Stimulated activated CD8-positive, alpha-beta memory T cell treated with anti-CD3 and anti-CD28 coated beads, Interleukin-7, amount 100 ng/mL, for 1 hour (primary cell): ENCODE results near the gene DYDC1.
"Not testable (repeated sequence)": the region's sequence is repeated elsewhere in the genome, so short reads cannot be mapped to it uniquely, and the experiment has no call there.

Source experiments
- DNase-seq, 2 donors: peaks; one replicate each; pipeline ENCODE4 v3.0.0-alpha.2; 2020; ENCODE audit warnings: low read depth in 2 of 2

DYDC1 gene

DNA sequence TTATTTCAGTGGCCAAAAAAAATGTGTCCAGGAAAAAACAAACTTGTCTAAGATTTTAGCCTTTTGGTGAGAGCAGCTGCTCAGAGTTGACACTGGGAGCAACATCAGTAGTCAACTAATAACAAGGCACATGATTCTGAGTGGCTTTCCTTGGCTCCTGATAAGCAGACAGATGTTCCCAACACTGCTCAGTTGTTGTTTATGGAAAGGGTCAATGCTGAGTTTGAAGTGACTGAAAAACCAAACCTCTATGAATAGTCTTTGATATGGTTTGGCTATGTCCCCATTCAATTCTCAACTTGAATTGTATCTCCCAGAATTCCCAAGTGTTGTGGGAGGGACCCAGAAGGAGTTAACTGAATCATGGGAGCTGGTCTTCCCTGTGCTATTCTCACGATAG lies 12.3 kb downstream of the DYDC1 start:
- no peak for DNase-seq

DNA sequence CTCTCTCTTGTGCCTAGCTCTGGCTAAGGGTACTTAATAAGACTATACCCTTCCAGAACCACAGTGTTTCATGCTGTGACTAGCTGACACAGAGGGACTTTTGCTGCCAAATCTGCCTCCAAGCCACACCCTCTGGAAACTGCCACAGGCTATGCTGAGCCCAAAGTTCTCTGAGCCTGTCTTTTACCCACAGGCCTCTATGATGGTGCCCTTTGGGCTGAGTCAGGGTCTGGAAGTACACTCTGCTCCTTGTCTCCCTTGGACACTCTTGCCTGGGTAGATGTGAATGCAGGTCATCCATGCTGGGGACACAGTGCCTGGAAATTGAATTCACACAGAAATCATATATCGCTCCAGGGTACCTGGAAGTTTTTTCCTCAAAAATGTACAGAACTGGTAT lies 22.6 kb downstream of the DYDC1 start:
- DNase-seq, result no peak

DNA sequence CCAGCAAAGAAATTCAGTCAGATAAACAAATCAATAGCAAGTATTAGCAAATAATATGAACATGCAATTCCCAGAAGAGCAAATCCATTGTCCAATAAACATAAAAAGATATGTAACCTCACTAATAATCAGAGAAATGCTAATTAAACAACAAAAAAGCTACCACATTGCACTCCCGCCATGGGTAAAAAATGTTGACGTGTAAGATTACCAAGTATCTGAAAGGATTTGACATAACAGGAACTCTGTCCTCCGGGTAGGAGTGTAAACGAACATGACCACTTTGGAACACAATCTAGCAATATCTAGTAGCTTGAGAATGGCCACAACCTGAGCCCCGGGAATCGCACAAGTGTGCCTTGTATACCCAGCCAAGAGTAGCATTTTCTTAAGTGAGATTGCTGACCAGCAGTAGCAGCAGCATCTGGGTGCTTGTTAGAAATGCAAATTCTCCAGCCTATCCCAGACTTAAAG lies 31.6 kb downstream of the DYDC1 start:
- no peak for DNase-seq

DNA sequence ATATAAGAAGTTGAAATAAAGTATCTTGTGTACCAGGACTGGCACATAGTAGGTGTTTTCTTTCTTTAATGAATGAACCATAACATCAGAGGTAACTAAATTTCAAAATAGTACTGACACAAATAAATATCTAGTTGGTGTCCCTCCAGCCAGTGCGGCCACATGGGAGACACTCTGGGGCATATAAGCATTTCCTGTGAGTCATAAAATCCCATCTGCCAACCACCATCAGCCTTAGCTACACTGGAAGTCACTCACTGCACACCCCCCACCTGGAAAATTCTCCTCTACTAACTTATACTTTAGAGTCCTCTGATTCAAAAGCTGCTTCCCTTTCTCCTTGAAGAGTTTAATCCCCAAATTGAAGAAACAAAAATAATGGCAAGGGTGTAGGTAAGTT lies 32.5 kb downstream of the DYDC1 start:
- no peak for DNase-seq

DNA sequence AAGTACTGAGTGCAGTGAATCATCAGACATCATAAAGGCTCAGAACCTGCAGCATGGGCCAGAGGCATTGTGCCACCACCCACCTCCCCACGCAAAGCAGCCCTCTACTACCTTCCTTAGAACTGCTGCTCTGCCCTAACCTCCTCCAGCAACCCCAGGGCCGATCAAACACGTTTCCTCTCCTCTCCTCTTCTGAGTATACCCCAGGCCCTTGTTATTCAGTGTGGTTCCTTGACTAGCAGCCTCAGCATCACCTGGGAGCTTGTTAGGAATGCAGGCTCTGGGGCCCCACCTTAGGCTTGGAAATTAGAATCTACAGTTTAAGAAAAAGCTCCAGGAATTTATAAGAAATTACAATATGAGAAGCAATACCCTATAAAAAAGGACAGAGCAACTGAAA lies 33.2 kb downstream of the DYDC1 start:
- no peak for DNase-seq

DNA sequence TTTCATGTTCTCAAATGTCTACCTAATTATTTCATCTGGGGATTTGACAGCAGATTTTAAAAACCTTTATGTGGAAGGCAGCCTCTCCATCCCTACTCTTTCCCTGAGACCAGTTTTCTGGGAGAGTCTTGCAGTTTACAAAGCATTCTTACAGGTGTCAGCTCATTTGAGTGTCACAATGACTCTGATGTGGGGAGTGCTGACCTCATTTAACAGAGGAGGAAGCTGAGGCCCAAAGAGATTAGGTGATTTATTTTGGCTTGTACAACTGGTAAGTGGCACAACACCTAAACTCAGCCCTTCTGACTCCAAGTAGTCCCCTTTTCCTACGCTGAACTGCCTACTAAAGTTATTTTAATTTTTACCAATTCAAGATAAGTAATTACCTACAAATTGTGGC lies 33.8 kb downstream of the DYDC1 start:
- DNase-seq, result no peak

DNA sequence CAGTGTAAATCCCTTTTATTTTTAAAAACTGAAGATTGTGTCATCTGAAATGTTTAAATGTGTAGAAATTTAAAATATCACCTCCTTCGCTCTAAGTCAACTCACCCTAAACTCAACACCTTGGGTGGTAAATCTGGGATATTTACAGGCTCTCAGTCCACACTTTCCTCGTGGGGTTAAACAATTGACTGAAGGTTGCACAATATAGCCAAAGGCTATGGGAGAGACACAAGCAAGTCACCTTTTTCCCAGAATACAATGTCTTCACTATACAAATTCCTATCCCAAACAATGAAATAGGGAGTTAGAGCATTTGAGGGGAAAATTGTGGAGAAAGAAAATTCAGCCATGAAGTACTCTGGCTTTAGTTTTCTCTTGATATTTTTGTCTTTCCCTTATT lies 34.4 kb downstream of the DYDC1 start:
- DNase-seq, result no peak

DNA sequence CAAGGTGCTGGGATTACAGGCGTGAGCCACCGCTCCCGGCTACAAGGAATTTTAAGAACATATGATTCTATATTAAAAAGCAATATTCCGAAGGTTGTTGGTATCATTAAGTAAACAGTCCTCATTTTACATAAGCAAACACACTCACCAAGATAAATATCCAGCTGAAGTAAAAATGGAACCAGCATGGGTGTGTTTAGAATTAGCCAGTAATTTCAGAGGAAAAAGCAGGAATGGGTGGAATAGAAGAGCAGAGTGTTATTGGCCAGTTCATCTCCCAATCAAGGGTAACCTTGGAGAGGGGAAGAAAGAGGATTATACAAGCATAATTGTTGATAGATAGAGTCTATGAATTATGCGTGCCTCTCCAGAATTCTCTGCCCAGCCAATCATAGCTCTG lies 35.4 kb downstream of the DYDC1 start:
- no peak for DNase-seq

DNA sequence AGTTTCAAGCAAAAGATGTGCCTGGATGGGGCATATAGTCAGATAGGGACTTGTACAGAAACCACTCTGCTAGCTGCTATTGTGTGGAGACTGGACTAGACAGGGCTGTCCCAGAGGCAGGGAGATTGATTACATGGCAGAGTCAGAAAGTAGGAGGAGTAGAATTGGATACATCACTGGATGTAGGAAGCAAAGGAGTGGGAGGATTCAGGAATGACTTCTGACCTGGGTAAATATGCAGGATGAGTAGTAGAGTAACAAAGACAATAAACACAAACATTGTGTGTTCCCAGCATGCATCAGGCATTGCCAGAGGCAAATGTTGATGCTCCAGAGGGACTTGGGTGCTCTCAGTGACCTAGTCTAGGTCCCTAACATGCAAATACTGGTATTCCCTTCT lies 36.2 kb downstream of the DYDC1 start:
- DNase-seq, result no peak

DNA sequence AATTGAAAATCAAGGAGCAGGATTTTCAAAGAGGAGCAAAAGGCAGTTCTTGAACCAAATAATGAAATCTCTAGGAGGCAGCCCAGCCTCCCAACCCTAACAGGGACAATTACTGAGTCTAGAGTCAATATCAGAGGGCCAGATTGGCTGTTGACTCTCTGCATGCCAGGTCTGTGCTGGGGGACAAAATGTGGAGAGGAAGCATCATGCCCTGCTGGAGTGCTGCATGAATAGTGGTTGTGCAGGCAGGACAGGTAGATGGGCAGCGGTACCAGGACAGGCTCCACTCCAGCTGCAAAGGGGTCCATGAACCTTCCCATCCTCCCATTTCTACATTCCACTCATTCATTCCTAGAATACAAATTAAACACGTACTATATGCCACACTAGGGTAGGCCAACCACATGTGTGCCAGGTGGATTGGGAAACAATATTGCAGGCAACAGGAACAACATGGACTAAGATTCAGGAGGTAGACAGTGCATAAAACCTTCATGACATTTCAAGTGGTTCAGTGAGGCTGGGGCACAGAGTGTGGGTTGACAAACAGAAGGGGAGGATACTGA lies 36.7 kb downstream of the DYDC1 start:
- no peak for DNase-seq

DNA sequence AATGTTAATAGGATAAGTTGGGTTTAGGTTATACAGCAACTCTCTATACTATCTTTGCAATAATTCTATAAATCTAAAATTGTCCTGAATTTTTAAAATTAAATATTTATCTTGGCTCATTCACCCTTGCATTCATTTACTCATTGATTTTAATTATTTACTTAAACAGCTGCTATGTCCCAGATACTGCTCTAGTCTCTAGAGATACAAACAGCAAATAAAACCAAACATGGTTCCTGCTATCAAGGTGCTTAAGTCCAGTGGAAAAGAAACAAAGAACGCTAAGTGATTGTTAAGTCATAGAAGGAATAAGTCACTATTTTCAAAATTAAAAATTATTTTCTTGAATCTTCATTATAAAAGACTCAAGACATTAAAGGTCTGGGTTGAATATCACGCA lies 37.2 kb downstream of the DYDC1 start:
- no peak for DNase-seq

DNA sequence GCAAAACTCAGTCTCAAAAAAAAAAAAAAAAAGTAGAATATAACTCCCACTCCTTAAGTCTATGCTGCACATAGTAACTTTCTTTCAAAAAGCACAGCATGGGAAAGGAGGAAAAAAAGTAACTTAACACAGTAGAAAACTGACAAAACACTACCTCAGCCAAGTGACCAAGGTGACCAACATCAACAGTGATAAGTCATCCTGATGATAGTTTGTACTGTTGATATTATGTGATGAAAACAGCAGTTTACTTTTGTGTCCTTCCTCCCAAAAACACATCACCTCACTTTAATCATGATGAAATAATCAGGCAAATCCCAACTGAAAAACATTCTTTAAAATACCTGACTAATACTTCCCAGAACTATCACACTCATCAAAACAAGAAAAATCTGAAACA lies 37.8 kb downstream of the DYDC1 start:
- no peak for DNase-seq

DNA sequence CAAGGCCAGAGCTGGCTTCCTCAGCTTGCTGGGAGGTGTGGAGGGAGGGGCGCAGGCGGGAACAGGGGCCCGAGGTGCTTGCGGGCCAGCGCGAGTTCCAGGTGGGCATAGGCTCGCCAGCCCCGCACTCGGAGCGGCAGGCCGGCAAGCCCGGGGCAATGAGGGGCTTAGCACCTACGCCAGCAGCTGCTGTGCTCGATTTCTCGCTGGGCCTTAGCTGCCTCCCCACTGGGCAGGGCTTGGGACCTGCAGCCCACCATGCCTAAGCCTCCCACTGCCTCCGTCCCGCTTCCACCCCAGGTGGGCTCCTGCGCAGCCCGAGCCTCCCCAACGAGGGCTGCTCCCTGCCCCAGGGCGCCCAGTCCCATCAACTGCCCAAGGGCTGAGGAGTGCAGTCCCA lies 41.2 kb downstream of the DYDC1 start:
- no peak for DNase-seq

DNA sequence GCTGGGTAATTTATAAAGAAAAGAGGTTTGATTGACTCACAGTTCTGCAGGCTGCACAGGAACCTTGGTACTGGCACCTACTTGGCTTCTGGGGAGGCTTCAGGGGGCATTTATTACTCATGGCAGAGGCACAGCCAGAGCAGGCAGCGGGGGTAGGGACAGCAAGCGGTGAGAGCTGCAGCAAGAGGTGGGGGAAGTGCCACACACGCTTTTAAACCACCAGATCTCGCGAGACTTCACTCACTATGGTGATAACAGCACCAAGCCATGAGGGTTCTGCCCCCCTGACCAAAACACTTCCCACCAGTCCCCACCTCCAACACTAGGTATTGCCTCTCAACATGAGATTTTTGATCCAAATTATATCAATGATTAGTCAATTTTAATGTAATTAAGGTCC lies 43.0 kb downstream of the DYDC1 start:
- DNase-seq, result no peak

DNA sequence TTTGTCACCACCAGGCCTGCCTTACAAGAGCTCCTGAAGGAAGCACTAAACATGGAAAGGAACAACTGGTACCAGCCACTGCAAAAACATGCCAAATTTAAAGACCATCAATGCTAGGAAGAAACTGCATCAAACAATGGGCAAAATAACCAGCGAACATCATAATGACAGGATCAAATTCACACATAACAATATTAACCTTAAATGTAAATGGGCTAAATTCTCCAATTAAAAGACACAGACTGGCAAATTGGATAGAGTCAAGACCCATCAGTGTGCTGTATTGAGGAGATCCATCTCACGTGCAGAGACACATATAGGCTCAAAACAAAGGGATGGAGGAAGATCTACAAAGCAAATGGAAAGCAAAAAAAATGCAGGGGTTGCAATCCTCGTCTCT lies 50.6 kb downstream of the DYDC1 start:
- not testable (repeated sequence) for DNase-seq

DNA sequence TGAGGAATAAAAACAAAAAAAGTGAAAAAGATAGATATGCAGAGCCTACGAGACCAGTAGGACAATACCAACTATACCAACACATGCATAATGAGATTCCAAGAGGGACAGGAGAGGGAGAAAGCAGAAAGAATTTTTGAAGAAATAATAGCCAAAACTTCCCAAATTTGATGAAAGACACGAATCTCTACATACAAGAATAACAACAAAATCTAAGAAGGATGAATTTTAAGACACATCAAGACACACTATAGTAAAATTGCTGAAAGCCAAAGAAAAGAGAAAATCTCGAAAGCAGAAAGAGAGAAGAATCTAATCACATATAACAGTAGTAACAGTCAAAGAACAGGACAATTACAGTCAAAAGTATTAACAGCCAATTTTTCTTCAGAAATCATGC lies 59.6 kb downstream of the DYDC1 start:
- no peak for DNase-seq

DNA sequence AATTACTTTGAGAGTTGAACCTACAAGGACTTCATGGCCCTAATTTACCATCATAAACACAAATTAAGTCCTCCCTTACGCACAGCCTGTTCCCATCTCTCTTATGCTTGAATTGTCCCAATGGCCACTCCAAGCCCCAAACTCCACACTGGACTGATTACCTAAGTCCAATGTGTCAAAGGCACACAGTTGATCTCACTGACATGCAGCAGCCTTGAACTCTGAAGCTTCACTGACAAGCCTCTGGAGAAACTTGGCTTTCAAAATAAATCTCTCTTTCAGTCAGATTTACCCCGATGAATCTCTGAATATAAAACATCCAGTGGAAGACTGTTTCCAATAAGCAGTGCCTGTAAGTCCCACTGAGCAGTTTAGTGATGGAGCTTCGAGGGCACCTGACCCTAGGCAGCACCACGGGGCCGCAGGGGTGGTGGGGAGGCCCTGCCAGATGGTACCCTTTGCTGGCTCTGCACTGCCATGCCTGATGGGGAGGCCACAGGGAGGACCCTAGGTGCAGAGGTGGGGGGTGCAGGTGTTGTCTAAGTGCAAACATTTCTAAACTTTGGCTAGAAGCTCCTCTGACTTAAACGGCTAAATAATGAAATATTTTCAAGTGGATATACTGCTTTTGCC lies 63.8 kb downstream of the DYDC1 start:
- no peak for DNase-seq

DNA sequence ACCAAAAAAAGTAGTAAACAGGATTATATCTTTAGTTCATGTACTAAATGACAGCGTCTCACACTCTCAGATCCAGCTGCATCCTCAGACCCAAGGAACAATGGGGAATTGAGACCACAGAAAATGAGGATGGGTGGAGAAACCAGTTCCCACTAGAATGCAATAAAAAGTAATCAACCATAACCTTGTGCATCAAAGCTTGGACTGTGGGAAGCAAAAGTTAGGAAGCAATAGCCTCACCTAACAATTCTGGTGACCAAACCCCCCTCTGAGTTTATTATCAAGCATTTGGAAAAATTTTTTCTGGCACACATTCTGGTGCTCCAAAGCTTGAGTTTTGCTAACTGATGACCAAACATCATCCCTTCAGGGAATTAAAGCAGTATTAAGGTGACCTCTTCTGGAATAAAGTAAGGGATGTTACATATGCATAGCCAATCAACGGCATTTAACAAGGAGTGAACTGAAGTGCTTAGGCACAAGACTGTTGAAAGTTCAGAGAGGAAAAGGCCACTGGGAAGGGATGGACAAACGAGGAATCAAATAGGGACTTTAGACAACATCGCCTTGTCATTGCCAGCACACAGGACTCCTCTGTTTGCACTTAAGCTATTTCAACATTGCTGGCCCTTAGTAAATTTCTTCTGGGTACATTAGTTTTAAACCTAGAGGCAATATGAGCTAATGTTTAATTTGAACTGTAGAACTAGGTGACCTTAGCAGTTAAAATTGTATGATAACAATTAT lies 65.9 kb downstream of the DYDC1 start:
- no peak for DNase-seq

DNA sequence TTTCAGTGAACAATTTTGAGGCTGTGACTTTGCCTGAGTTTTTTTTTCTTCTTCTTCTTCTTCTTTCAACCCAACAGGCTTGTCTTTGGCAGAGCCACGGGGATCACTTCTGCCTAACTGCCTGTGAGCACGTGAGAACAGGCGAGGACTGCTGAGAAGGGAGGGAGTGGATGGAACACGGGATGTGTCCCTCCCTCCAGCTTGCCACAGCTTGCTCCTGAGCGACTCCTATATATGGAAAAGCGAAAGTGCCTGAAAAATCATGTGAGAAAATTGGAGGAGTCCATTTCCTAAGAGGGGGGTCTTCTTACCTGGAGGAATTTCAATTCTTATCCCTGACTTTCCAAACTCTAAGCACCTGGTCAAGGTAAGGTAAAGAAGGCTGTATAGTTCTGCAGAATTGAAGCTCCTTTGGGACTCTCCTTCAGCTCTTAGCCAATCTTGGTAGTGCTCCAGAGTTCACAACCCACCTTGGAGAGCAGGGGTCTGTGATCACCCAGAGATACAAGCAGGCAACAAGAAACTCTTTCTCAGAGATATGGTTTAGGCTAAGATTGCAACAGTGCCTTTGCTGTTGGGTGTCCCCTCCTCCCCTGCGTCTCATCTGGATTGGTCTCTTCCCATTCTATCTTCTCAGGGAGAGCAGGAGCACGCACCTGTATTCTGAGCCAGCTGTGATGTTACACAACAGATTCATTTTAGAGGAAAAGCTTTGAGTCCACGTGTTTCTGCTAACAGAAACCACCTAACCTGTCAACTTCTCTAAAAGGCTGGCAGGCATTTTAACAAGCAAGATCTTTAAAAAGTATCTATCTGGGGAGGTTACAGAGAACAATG lies 66.9 kb downstream of the DYDC1 start, which contains the start of gene MAT1A:
Gene MAT1A (minus strand): TSS at position 208 of the 837 bp plus-strand sequence. CDS start 235 bp downstream, outside the sequence.
- no peak for DNase-seq

DNA sequence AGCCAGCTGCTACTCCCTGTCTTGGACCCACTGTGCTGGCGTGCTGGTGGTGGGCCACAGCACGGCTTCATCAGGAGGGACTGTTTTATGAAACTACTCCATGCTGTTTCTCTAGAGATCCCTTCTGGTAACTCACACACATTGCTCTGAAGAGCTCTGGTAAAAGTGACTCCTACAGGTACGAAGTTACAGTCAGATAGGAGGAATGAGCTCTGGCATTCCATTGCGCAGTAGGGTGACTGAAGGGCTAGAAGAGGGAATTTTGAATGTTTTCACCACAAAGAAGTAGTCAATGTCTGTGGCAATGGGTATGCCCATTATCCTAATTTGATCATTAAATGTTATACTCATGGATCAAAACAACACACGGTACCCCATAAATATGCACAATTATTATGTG lies 67.7 kb downstream of the DYDC1 start:
- DNase-seq, result no peak
